ENCODE results near the gene ZCCHC17.

The ZCCHC17 gene

GRCh38 chr1:31397360-31398095 is 100.7 kb downstream of the ZCCHC17 start:
- Histone ChIP-seq H3K4me1 (ENCODE audit: insufficient read depth, low read length) (peaks cover 5% of the 10 kb centered on the region; the same call in 1 of the 2 replicates), H3K9ac (ENCODE audit: low read depth, low read length) (no peak overlapping the region), H3K27me3 (ENCODE audit: insufficient read depth, low read length) (0 out of 2 replicates have a peak, but pooled peaks cover 3% of the 10 kb centered on the region), H3K4me3 (ENCODE audit: low read length) (no peak overlapping the region), H3K9me3 (ENCODE audit: insufficient read depth, low read depth, low read length) (no peaks in the 10 kb centered on the region), H3K27ac (ENCODE audit: low read depth, low read length) (no peak overlapping the region), H3K36me3 (ENCODE audit: insufficient read depth, low read length) (no peaks in the 10 kb centered on the region)
- WGBS: 74% methylated on average over 4 of the region's 4 CpGs

- no peaks in the 10 kb centered on the region for H3K9me3 ChIP-seq (ENCODE audit: insufficient read depth, low read depth, low read length)
- no peak overlapping the region for H3K9ac ChIP-seq (ENCODE audit: low read depth, low read length)
- no peaks in the 10 kb centered on the region for H3K36me3 ChIP-seq (ENCODE audit: insufficient read depth, low read length)
- H3K27ac ChIP-seq (ENCODE audit: low read depth, low read length): no peak overlapping the region
- no peak overlapping the region for H3K4me3 ChIP-seq (ENCODE audit: low read length)
- WGBS: 92% methylated on average over 2 of the region's 2 CpGs
- peaks cover 5% of the 10 kb centered on the region; the same call in 1 of the 2 replicates for H3K4me1 ChIP-seq (ENCODE audit: insufficient read depth, low read length)
- 0 out of 2 replicates have a peak, but pooled peaks cover 3% of the 10 kb centered on the region for H3K27me3 ChIP-seq (ENCODE audit: insufficient read depth, low read length)
These were observed 101.4 kb downstream of the ZCCHC17 start for GRCh38 chr1:31398246-31398645.

- Histone ChIP-seq H3K27me3 (ENCODE audit: insufficient read depth, low read length) (no peaks in the 10 kb centered on the region), H3K9me3 (ENCODE audit: insufficient read depth, low read depth, low read length) (no peaks in the 10 kb centered on the region), H3K4me3 (ENCODE audit: low read length) (no peak overlapping the region), H3K9ac (ENCODE audit: low read depth, low read length) (no peak overlapping the region), H3K4me1 (ENCODE audit: insufficient read depth, low read length) (no peaks in the 10 kb centered on the region), H3K36me3 (ENCODE audit: insufficient read depth, low read length) (no peaks in the 10 kb centered on the region), H3K27ac (ENCODE audit: low read depth, low read length) (no peak overlapping the region)
- 75% methylated on average over 1 of the region's 3 CpGs for WGBS
These were observed 103.1 kb downstream of the ZCCHC17 start for GRCh38 chr1:31399976-31400375.

DNA sequence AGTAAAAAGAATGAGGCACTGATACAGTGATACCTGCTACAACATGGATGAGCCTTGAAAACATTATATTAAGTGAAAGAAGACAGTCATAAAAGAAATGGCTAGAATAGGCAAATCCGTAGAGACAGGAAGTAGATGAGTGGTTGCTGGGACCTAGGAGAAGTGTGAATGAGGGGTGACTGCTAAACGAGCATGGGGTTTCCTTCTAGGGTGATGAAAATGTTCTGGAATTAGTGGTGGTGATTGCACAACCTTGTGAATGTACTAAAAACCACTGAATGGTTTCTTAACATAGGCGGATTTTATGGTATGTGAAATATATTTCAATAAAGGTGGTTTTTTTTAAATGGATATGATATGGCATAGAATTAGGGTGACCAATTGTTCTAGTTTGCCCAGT is 103.6 kb downstream of the ZCCHC17 start:
- Histone ChIP-seq H3K4me1 (ENCODE audit: insufficient read depth, low read length) (no peaks in the 10 kb centered on the region), H3K27ac (ENCODE audit: low read depth, low read length) (no peak overlapping the region), H3K27me3 (ENCODE audit: insufficient read depth, low read length) (no peaks in the 10 kb centered on the region), H3K36me3 (ENCODE audit: insufficient read depth, low read length) (no peaks in the 10 kb centered on the region), H3K9ac (ENCODE audit: low read depth, low read length) (no peak overlapping the region), H3K4me3 (ENCODE audit: low read length) (no peak overlapping the region), H3K9me3 (ENCODE audit: insufficient read depth, low read depth, low read length) (no peaks in the 10 kb centered on the region)
- 84% methylated on average over 3 of the region's 3 CpGs for WGBS

DNA sequence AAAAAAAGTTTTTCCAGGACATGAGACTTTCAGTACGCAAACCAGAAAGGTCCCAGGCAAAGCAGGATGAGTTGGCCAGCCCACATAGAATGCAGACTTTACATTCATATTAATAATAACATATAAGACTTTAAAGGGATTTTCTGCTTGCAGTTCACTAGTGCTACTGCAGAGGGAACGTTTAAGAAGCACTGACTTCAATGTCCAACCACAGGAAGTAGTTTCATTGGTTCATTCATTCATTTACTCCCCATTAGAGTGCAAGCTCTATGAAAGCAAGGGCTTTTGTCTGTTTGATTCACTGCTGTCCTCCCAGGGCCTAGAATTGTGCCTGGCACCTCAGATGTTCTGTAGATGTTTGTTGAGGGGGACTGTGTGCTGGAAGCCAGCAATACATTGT is 104.4 kb downstream of the ZCCHC17 start:
- H3K36me3 ChIP-seq (ENCODE audit: insufficient read depth, low read length): no peaks in the 10 kb centered on the region
- no peak overlapping the region for H3K9ac ChIP-seq (ENCODE audit: low read depth, low read length)
- H3K9me3 ChIP-seq (ENCODE audit: insufficient read depth, low read depth, low read length): no peaks in the 10 kb centered on the region
- H3K4me1 ChIP-seq (ENCODE audit: insufficient read depth, low read length): no peaks in the 10 kb centered on the region
- H3K4me3 ChIP-seq (ENCODE audit: low read length): no peak overlapping the region
- H3K27ac ChIP-seq (ENCODE audit: low read depth, low read length): no peak overlapping the region
- no peaks in the 10 kb centered on the region for H3K27me3 ChIP-seq (ENCODE audit: insufficient read depth, low read length)
- WGBS: 84% methylated on average over 2 of the region's 2 CpGs

- WGBS: 94% methylated on average over 6 of the region's 6 CpGs
- no peak overlapping the region for H3K4me3 ChIP-seq (ENCODE audit: low read length)
- H3K27ac ChIP-seq (ENCODE audit: low read depth, low read length): no peak overlapping the region
- H3K27me3 ChIP-seq (ENCODE audit: insufficient read depth, low read length): 0 out of 2 replicates have a peak, but pooled peaks cover 2% of the 10 kb centered on the region
- H3K9ac ChIP-seq (ENCODE audit: low read depth, low read length): no peak overlapping the region
- no peaks in the 10 kb centered on the region for H3K9me3 ChIP-seq (ENCODE audit: insufficient read depth, low read depth, low read length)
- H3K4me1 ChIP-seq (ENCODE audit: insufficient read depth, low read length): no peaks in the 10 kb centered on the region
- H3K36me3 ChIP-seq (ENCODE audit: insufficient read depth, low read length): no peaks in the 10 kb centered on the region
These were observed 108.9 kb downstream of the ZCCHC17 start for GRCh38 chr1:31405578-31406245.

DNA sequence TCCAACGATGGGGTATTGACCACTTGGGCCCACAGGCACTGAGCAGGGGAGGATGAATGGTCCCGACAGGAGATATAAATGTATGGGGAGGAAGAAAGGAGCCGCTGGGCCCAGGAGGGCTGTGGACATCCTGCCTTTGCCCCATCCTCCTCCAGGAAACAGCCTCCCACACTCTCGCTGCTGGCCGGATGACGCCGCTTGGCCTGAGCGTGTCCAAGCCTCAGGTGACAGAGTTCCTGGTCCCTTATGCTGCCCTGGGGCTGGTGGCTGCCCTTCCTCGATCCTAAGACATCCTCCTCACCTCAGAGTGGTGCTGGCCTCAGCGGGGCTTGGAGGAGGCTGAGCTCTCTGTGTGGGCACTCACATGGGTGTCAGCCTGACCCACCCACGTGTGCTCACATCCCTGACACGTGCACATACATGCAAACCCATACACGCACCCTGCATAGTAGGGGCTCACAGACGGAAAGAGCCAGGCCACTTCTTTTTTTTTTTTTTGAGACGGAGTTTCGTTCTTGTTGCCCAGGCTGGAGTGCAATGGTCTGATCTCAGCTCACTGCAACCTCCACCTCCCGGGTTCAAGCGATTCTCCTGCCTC is 110.3 kb downstream of the ZCCHC17 start:
- 90% methylated on average over 17 of the region's 18 CpGs for WGBS

DNA sequence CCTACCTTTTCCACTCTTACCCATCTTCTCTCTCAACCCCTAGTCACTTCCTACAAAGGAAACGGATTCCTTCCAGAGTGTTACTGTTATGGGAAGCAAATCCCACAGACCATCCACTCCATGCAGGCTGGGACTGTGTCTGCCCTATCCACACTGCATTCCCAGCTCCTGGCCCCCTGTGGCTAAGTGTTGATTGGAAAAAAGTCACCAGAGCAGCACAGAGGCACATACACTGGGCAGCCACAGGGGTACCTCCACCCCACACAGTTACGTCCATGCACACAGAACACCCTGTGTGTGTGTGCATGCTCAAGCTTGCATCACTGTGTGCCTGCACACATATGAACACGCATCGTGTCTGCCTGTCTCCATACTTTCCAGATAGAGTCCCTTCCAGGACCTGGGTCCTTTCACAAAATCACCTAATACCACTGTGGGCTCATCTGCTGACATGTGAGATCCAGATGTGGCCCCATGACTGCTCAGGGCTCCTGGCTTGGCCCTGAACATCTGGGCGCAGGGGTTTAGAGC is 112.0 kb downstream of the ZCCHC17 start:
- H3K4me1 ChIP-seq (ENCODE audit: insufficient read depth, low read length): no peaks in the 10 kb centered on the region
- 90% methylated on average over 5 of the region's 5 CpGs for WGBS

More for the DNA sequence above, 110.3 kb downstream of the ZCCHC17 start:
- H3K27me3 ChIP-seq (ENCODE audit: insufficient read depth, low read length): peaks cover 6% of the 10 kb centered on the region
- H3K9ac ChIP-seq (ENCODE audit: low read depth, low read length): no peak overlapping the region
- H3K4me1 ChIP-seq (ENCODE audit: insufficient read depth, low read length): no peaks in the 10 kb centered on the region
- no peak overlapping the region for H3K4me3 ChIP-seq (ENCODE audit: low read length)
- no peaks in the 10 kb centered on the region for H3K9me3 ChIP-seq (ENCODE audit: insufficient read depth, low read depth, low read length)
- H3K36me3 ChIP-seq (ENCODE audit: insufficient read depth, low read length): no peaks in the 10 kb centered on the region
- H3K27ac ChIP-seq (ENCODE audit: low read depth, low read length): no peak overlapping the region

GRCh38 chr1:31409946-31410858 is 113.4 kb downstream of the ZCCHC17 start:
- Histone ChIP-seq H3K27me3 (ENCODE audit: insufficient read depth, low read length) (peaks cover 12% of the 10 kb centered on the region), H3K36me3 (ENCODE audit: insufficient read depth, low read length) (no peaks in the 10 kb centered on the region), H3K27ac (ENCODE audit: low read depth, low read length) (no peak overlapping the region), H3K4me1 (ENCODE audit: insufficient read depth, low read length) (peaks cover 9% of the 10 kb centered on the region; the same call in 1 of the 2 replicates), H3K4me3 (ENCODE audit: low read length) (no peak overlapping the region), H3K9me3 (ENCODE audit: insufficient read depth, low read depth, low read length) (no peaks in the 10 kb centered on the region), H3K9ac (ENCODE audit: low read depth, low read length) (no peak overlapping the region)
- WGBS: 80% methylated on average over 6 of the region's 6 CpGs

More for the DNA sequence above, 112.0 kb downstream of the ZCCHC17 start:
- Histone ChIP-seq H3K9ac (ENCODE audit: low read depth, low read length) (no peak overlapping the region), H3K9me3 (ENCODE audit: insufficient read depth, low read depth, low read length) (no peaks in the 10 kb centered on the region), H3K4me3 (ENCODE audit: low read length) (no peak overlapping the region), H3K36me3 (ENCODE audit: insufficient read depth, low read length) (no peaks in the 10 kb centered on the region), H3K27me3 (ENCODE audit: insufficient read depth, low read length) (peaks cover 12% of the 10 kb centered on the region), H3K27ac (ENCODE audit: low read depth, low read length) (no peak overlapping the region)

- Histone ChIP-seq H3K4me3 (ENCODE audit: low read length) (no peak overlapping the region), H3K36me3 (ENCODE audit: insufficient read depth, low read length) (no peaks in the 10 kb centered on the region), H3K27me3 (ENCODE audit: insufficient read depth, low read length) (peaks cover 12% of the 10 kb centered on the region), H3K27ac (ENCODE audit: low read depth, low read length) (no peak overlapping the region), H3K9me3 (ENCODE audit: insufficient read depth, low read depth, low read length) (no peaks in the 10 kb centered on the region), H3K4me1 (ENCODE audit: insufficient read depth, low read length) (peaks cover 11% of the 10 kb centered on the region; the same call in 1 of the 2 replicates), H3K9ac (ENCODE audit: low read depth, low read length) (no peak overlapping the region)
- WGBS: 76% methylated on average over 4 of the region's 4 CpGs
These were observed 114.0 kb downstream of the ZCCHC17 start for GRCh38 chr1:31410871-31411270.

All from HUES64 (cell line).